ENCODE results near the gene KRTAP5-11.
"Not testable (repeated sequence)": the region's sequence is repeated elsewhere in the genome, so short reads cannot be mapped to it uniquely, and the experiment has no call there.

GRCh38 chr11:71607520-71608216, 25.0 kb upstream of the KRTAP5-11 start:
- TF ChIP-seq CTCF (IDR thresholded peaks at IDR 0.05); BHLHE40 (IDR thresholded peaks at IDR 0.05; ENCODE audit: low read depth, low read length); CBX8 (IDR thresholded peaks at IDR 0.05); RAD21 (conservative IDR thresholded peaks at IDR 0.05 in 1 of 2, IDR thresholded peaks at IDR 0.05 in 1 of 2); MAFK (IDR thresholded peaks at IDR 0.05; ENCODE audit: partially characterized antibody); TP53 (CRISPR knock-in tag; IDR thresholded peaks at IDR 0.05): not testable (repeated sequence)

Data from A549 (cell line).